Cardiac muscle cell (in vitro differentiated cells and primary cell): Measurements from ENCODE around the gene GPR152. TPM values are rescaled to one million over a fixed set of nuclear protein-coding genes. Genes with fewer than 3 reads are reported as not detected.

Experiments
- DNase-seq, 2 donors: peaks; one replicate each; pipeline versions ENCODE4 v3.0.0 to v3.0.0-alpha.2; 2010 to 2017; ENCODE audit warnings: low read depth in 1 of 2, low spot score in 1 of 2
- H3K27ac ChIP-seq: fragments of 200-600 bp; sonication (generic); 2 replicates; pipeline ENCODE4 v1.5.1; 2016
- H3K27me3 ChIP-seq: fragments of 200-600 bp; sonication (generic); 2 replicates; pipeline ENCODE4 v1.6.0; 2016; ENCODE audit warnings: control low read depth
- H3K36me3 ChIP-seq: fragments of 200-600 bp; sonication (generic); 2 replicates; pipeline ENCODE4 v1.5.1; 2016; ENCODE audit warnings: control low read depth
- H3K4me1 ChIP-seq: fragments of 200-600 bp; sonication (generic); 2 replicates; pipeline ENCODE4 v1.8.1; 2017; ENCODE audit warnings: low read depth, mild to moderate bottlenecking, mixed run types
- H3K4me3 ChIP-seq: fragments of 200-600 bp; sonication (generic); 2 replicates; pipeline ENCODE4 v1.5.1; 2016; ENCODE audit warnings: mild to moderate bottlenecking
- H3K9me3 ChIP-seq: fragments of 200-600 bp; sonication (generic); 2 replicates; pipeline ENCODE4 v1.5.1; 2017; ENCODE audit warnings: low read depth, mild to moderate bottlenecking, control low read depth
- polyA plus RNA-seq: library from polyadenylated mRNA; unstranded; fragments of >200 nt; fragmentation: Nextera tagmentation; extraction: Ambion mirVana; gene quantifications from 2 replicates; pipeline ENCODE4 v1.2.1, GENCODE V29; 2016
- total RNA-seq: library from RNA; depleted of rRNA; stranded (reverse); fragments of >200 nt; gene quantifications from 2 replicates; pipeline ENCODE4 v1.2.3, GENCODE V29; 2016
- TF ChIP-seq, protein P1 (sequence below): IDR thresholded peaks from 2 replicates; pipeline ENCODE4 v1.5.1; 2012; ENCODE audit warnings: low read depth, mild to moderate bottlenecking, low read length

GPR152 gene
- total and polyA plus RNA-seq, 2 experiments from 2014 or later = not detected

DNA sequence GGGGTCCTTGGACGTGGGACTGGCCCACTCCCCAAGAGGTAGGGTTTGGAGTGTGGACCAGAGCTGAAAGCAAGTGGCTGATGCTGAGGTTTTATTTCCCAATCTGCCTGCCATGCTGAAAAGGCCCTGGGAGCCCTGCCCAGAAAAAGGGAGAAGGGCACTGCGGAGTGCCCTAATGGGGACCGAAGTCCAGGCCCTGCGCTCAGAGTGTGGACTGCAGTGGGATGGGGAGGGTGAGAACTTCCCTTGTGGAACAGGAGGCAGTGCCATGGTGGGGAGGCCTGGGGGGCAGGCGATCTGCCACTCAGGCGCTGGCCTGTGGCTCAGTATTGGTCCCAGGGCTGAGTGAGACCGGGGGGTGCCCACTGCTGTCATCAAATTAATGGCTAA lies 4.3 kb downstream of the GPR152 start:
- no peak overlapping the region for H3K27ac ChIP-seq
- no peaks in the 10 kb centered on the region for H3K9me3 ChIP-seq
- no peaks in the 10 kb centered on the region for H3K36me3 ChIP-seq
- no peaks in the 10 kb centered on the region for H3K27me3 ChIP-seq
- TF ChIP-seq, protein P1, sequence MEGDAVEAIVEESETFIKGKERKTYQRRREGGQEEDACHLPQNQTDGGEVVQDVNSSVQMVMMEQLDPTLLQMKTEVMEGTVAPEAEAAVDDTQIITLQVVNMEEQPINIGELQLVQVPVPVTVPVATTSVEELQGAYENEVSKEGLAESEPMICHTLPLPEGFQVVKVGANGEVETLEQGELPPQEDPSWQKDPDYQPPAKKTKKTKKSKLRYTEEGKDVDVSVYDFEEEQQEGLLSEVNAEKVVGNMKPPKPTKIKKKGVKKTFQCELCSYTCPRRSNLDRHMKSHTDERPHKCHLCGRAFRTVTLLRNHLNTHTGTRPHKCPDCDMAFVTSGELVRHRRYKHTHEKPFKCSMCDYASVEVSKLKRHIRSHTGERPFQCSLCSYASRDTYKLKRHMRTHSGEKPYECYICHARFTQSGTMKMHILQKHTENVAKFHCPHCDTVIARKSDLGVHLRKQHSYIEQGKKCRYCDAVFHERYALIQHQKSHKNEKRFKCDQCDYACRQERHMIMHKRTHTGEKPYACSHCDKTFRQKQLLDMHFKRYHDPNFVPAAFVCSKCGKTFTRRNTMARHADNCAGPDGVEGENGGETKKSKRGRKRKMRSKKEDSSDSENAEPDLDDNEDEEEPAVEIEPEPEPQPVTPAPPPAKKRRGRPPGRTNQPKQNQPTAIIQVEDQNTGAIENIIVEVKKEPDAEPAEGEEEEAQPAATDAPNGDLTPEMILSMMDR = no peak
- DNase-seq = no peak
- no peaks in the 10 kb centered on the region for H3K4me1 ChIP-seq
- no peak overlapping the region for H3K4me3 ChIP-seq

- no peaks in the 10 kb centered on the region for H3K27me3 ChIP-seq
- TF ChIP-seq, protein P1 = no peak
- DNase-seq = no peak
- no peak overlapping the region for H3K27ac ChIP-seq
- H3K9me3 ChIP-seq = no peaks in the 10 kb centered on the region
- no peaks in the 10 kb centered on the region for H3K36me3 ChIP-seq
- no peak overlapping the region for H3K4me3 ChIP-seq
- H3K4me1 ChIP-seq = no peaks in the 10 kb centered on the region
Observed at GRCh38 chr11:67445515-67445914, 7.0 kb downstream of the GPR152 start.

- Histone ChIP-seq H3K9me3 (no peaks in the 10 kb centered on the region), H3K4me1 (no peaks in the 10 kb centered on the region), H3K4me3 (peak overlapping the region; percentile 90), H3K27me3 (no peaks in the 10 kb centered on the region), H3K36me3 (peaks cover 3% of the 10 kb centered on the region), H3K27ac (peak overlapping the region; percentile 93)
- DNase-seq = no peak
- TF ChIP-seq, protein P1 = no peak
Observed at GRCh38 chr11:67442504-67443404, 9.8 kb downstream of the GPR152 start.

DNA sequence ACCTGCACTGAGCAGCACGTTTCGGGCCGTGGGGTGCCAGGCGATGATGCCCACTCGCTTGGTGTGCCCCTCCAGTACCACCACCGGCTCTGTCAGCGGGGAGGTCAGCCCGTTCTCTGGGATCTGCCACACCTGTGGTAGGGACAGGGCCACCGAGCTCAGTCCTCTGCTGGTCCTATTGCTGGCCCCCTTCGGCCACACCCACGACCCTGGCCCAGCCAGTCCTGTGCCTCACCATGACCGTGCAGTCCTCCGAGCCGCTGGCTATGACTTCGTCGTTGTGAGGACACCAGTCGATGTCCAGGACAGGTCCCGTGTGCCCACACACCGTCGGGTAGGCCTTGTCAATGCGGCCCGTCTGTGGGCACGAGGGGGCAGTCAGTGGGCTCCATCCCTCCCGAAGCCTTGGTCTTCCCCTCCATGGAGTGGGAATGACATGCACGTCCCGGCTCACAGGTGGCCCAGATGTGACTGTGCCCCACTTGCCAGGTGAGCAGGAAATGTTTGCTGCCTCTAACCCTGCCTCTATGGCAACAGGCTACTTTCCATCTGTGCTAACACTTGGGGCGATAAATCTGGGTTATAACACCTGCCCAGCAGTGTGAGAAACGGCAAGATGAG lies 10.7 kb downstream of the GPR152 start:
- TF ChIP-seq, protein P1 = no peak
- no peak for DNase-seq
- no peaks in the 10 kb centered on the region for H3K4me1 ChIP-seq
- H3K27me3 ChIP-seq = no peaks in the 10 kb centered on the region
- H3K4me3 ChIP-seq = no peak overlapping the region
- no peak overlapping the region for H3K27ac ChIP-seq
- peaks cover 3% of the 10 kb centered on the region for H3K36me3 ChIP-seq
- H3K9me3 ChIP-seq = no peaks in the 10 kb centered on the region

DNA sequence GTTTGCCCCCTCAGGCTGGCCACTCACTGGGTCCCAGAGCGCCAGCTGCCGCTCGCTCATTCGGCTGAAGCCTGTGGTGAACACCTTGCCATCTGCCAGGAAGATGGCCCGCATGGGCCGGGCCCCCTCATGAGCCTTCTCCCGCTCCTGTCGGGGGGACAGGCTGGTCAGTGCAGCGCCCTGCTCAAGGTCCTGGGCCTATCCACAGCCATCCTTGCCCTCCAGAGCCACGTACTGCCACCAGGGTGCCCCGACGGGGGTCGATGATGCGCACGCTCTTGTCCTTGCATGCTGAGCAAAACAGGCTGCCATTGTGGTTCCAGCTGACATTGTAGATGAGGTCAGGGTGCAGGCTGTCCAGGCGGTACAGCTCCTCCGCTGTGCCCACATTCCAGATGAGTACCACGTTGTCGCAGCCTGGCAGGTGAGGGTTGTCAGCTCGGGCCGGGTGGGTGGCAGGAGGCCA lies 11.4 kb downstream of the GPR152 start:
- no peak for DNase-seq
- Histone ChIP-seq H3K27me3 (no peaks in the 10 kb centered on the region), H3K27ac (no peak overlapping the region), H3K9me3 (no peaks in the 10 kb centered on the region), H3K4me3 (no peak overlapping the region), H3K36me3 (peaks cover 3% of the 10 kb centered on the region), H3K4me1 (no peaks in the 10 kb centered on the region)
- TF ChIP-seq, protein P1 = no peak
